Measurements from ENCODE around the gene ADH4.

Gene ADH4

GRCh38 chr4:99079625-99080295 is 64.3 kb downstream of the ADH4 start:
- DNase-seq = no peak

GRCh38 chr4:99078931-99079624 is 65.0 kb downstream of the ADH4 start:
- DNase-seq = no peak

GRCh38 chr4:99078336-99078735 is 65.8 kb downstream of the ADH4 start:
- DNase-seq = no peak

GRCh38 chr4:99077177-99077576 is 66.9 kb downstream of the ADH4 start:
- DNase-seq = no peak

GRCh38 chr4:99076292-99076976 is 67.7 kb downstream of the ADH4 start:
- DNase-seq = no peak

GRCh38 chr4:99074816-99075215 is 69.3 kb downstream of the ADH4 start:
- DNase-seq = no peak

Data from right kidney (tissue), 1 donor.